NCI-H187 treated with DMSO at 0.1 percent for 48 hours (cell line): Measurements from ENCODE around the gene SLC25A19.

Source experiments
- DNase-seq: peaks from one replicate; lab custom pipeline; 2025; lab: John Stamatoyannopoulos, UW

SLC25A19 gene

GRCh38 chr17:75289115-75289831 lies at the start of gene SLC25A19:
TSS of gene SLC25A19 (minus strand) at chr17:75289433. CDS start at chr17:75286764, 2,669 bp downstream.
- peak; percentile 89 for DNase-seq

GRCh38 chr17:75338335-75338734 lies 49.1 kb upstream of the SLC25A19 start:
- DNase-seq, result no peak

- no peak for DNase-seq
Observed at GRCh38 chr17:75335315-75335714, 46.1 kb upstream of the SLC25A19 start.

GRCh38 chr17:75334723-75335122 lies 45.5 kb upstream of the SLC25A19 start:
- DNase-seq, result no peak

GRCh38 chr17:75331671-75332070 lies 42.4 kb upstream of the SLC25A19 start:
- DNase-seq, result no peak

GRCh38 chr17:75327757-75328156 lies 38.5 kb upstream of the SLC25A19 start:
- DNase-seq, result no peak

- no peak for DNase-seq
Observed at GRCh38 chr17:75326226-75326848, 37.1 kb upstream of the SLC25A19 start.

- no peak for DNase-seq
Observed at GRCh38 chr17:75325827-75326225, 36.6 kb upstream of the SLC25A19 start.

GRCh38 chr17:75325348-75325747 lies 36.1 kb upstream of the SLC25A19 start:
- DNase-seq, result no peak

- no peak for DNase-seq
Observed at GRCh38 chr17:75321506-75321905, 32.3 kb upstream of the SLC25A19 start.

- no peak for DNase-seq
Observed at GRCh38 chr17:75319904-75320691, 30.9 kb upstream of the SLC25A19 start.

- DNase-seq, result no peak
Observed at GRCh38 chr17:75318615-75319222, 29.5 kb upstream of the SLC25A19 start.

- DNase-seq, result no peak
Observed at GRCh38 chr17:75318211-75318610, 29.0 kb upstream of the SLC25A19 start.

GRCh38 chr17:75317671-75318070 lies 28.4 kb upstream of the SLC25A19 start:
- DNase-seq, result no peak

- DNase-seq, result no peak
Observed at GRCh38 chr17:75316253-75316652, 27.0 kb upstream of the SLC25A19 start.

- DNase-seq, result no peak
Observed at GRCh38 chr17:75315541-75316243, 26.5 kb upstream of the SLC25A19 start.

- no peak for DNase-seq
Observed at GRCh38 chr17:75313941-75314551, 24.8 kb upstream of the SLC25A19 start.

- no peak for DNase-seq
Observed at GRCh38 chr17:75308732-75309629, 19.7 kb upstream of the SLC25A19 start.

GRCh38 chr17:75307957-75308731 lies 18.9 kb upstream of the SLC25A19 start:
- no peak for DNase-seq
